ELR (cell line): ENCODE data around the gene CD48.
"Not testable (repeated sequence)": the region's sequence is repeated elsewhere in the genome, so short reads cannot be mapped to it uniquely, and the experiment has no call there.

ENCODE experiments used
- DNase-seq: peaks from one replicate; pipeline ENCODE4 v3.0.0-alpha.2; 2015; ENCODE audit warnings: low read depth

Gene CD48

GRCh38 chr1:160713161-160713560 is 1.5 kb upstream of the CD48 start:
- no peak for DNase-seq

GRCh38 chr1:160712525-160713080 is 981 bp upstream of the CD48 start:
- DNase-seq = not testable (repeated sequence)

- DNase-seq = no peak
Observed at GRCh38 chr1:160711276-160711601, 383 bp downstream of the CD48 start.

GRCh38 chr1:160710517-160711252 is 937 bp downstream of the CD48 start:
- DNase-seq = no peak

- no peak for DNase-seq
Observed at GRCh38 chr1:160709715-160710114, 1.9 kb downstream of the CD48 start.

- no peak for DNase-seq
Observed at GRCh38 chr1:160708801-160709200, 2.8 kb downstream of the CD48 start.

GRCh38 chr1:160708118-160708517 is 3.5 kb downstream of the CD48 start:
- no peak for DNase-seq

- DNase-seq = peak; percentile 17
Observed at GRCh38 chr1:160707236-160708064, 4.2 kb downstream of the CD48 start.

GRCh38 chr1:160706526-160707235 is 4.9 kb downstream of the CD48 start:
- no peak for DNase-seq

GRCh38 chr1:160705742-160706141 is 5.9 kb downstream of the CD48 start:
- no peak for DNase-seq

GRCh38 chr1:160705212-160705621 is 6.4 kb downstream of the CD48 start:
- not testable (repeated sequence) for DNase-seq

- no peak for DNase-seq
Observed at GRCh38 chr1:160704250-160704649, 7.4 kb downstream of the CD48 start.

- DNase-seq = no peak
Observed at GRCh38 chr1:160702100-160702499, 9.5 kb downstream of the CD48 start.

- DNase-seq = not testable (repeated sequence)
Observed at GRCh38 chr1:160692390-160692789, 19.2 kb downstream of the CD48 start.

GRCh38 chr1:160685266-160685665 is 26.4 kb downstream of the CD48 start:
- no peak for DNase-seq

- DNase-seq = no peak
Observed at GRCh38 chr1:160682983-160683865, 28.4 kb downstream of the CD48 start.

- no peak for DNase-seq
Observed at GRCh38 chr1:160681891-160682140, 29.8 kb downstream of the CD48 start.

GRCh38 chr1:160681066-160681890 is 30.3 kb downstream of the CD48 start:
- DNase-seq = peak; percentile 70

GRCh38 chr1:160680399-160680798 is 31.2 kb downstream of the CD48 start:
- DNase-seq = no peak

GRCh38 chr1:160679893-160680292 is 31.7 kb downstream of the CD48 start:
- no peak for DNase-seq
